HepG2 (cell line): ENCODE data around the gene MAP3K4. TPM values are rescaled to one million over a fixed set of nuclear protein-coding genes. Genes with fewer than 3 reads are reported as not detected.
A peak's percentile ranks its signal among the peaks of the same experiment; 100 is the strongest.

Experiments used
- ARID5B ChIP-seq: IDR thresholded peaks from 2 replicates; pipeline ENCODE4 v1.4.0; 2020; ENCODE audit warnings: mild to moderate bottlenecking, missing genetic modification reagents
- CEBPG ChIP-seq: IDR thresholded peaks from 2 replicates; pipeline ENCODE4 v1.6.1; 2016
- EHMT2 ChIP-seq: fragments of 200-600 bp; sonication (generic); IDR thresholded peaks from 2 replicates; pipeline ENCODE4 v1.7.0; 2017; ENCODE audit warnings: antibody characterized with exemption, low read depth, low read length, borderline replicate concordance
- EP300 ChIP-seq, 3 experiments: sonication (generic) in 1 of 3; formaldehyde crosslinking in 1 of 3; IDR thresholded peaks; 2 replicates each; pipeline versions ENCODE4 v1.5.1 to v1.6.1; 2011 to 2020; ENCODE audit warnings: low read depth in 2 of 3, low read length in 2 of 3, borderline replicate concordance in 1 of 3, improper control_type of control experiment in 1 of 3, mild to moderate bottlenecking in 1 of 3, missing genetic modification reagents in 1 of 3, moderate library complexity in 1 of 3
- HNF4A ChIP-seq: sonication (generic); formaldehyde crosslinking; IDR thresholded peaks from 2 replicates; pipeline ENCODE4 v1.4.0; 2020; ENCODE audit warnings: missing genetic modification reagents
- HOXA3 ChIP-seq: sonication (generic); formaldehyde crosslinking; IDR thresholded peaks from 2 replicates; pipeline ENCODE4 v1.5.0; 2020; ENCODE audit warnings: missing genetic modification reagents
- LCORL ChIP-seq, 2 experiments: fragments of 450-650 bp in 1 of 2; sonication (generic) in 1 of 2; formaldehyde crosslinking in 1 of 2; IDR thresholded peaks; 2 replicates each; pipeline versions ENCODE4 v1.5.0 to v1.6.1; 2017 to 2020; ENCODE audit warnings: antibody characterized with exemption in 1 of 2, missing genetic modification reagents in 1 of 2
- MTERF4 ChIP-seq: sonication (generic); formaldehyde crosslinking; IDR thresholded peaks from 2 replicates; pipeline ENCODE4 v1.8.0; 2023; ENCODE audit warnings: mild to moderate bottlenecking, missing genetic modification reagents
- NKX3-1 ChIP-seq: sonication (generic); formaldehyde crosslinking; IDR thresholded peaks from 2 replicates; pipeline ENCODE4 v1.5.0; 2020; ENCODE audit warnings: missing genetic modification reagents
- PITX1 ChIP-seq: sonication (generic); formaldehyde crosslinking; IDR thresholded peaks from 2 replicates; pipeline ENCODE4 v1.5.1; 2020; ENCODE audit warnings: mild to moderate bottlenecking, missing genetic modification reagents
- POGK ChIP-seq: sonication (generic); formaldehyde crosslinking; conservative IDR thresholded peaks from 2 replicates; pipeline ENCODE4 v1.8.0; 2022; ENCODE audit warnings: mild to moderate bottlenecking, moderate library complexity, missing genetic modification reagents
- SIX4 ChIP-seq: sonication (generic); formaldehyde crosslinking; IDR thresholded peaks from 2 replicates; pipeline ENCODE4 v1.4.0; 2020; ENCODE audit warnings: missing genetic modification reagents
- SOX6 ChIP-seq, 2 experiments: fragments of 450-650 bp in 1 of 2; sonication (generic) in 1 of 2; formaldehyde crosslinking in 1 of 2; IDR thresholded peaks; 2 replicates each; pipeline versions ENCODE4 v1.4.0 to v1.6.1; 2017 to 2020; ENCODE audit warnings: antibody characterized with exemption in 1 of 2, mild to moderate bottlenecking in 1 of 2, missing genetic modification reagents in 1 of 2
- TBX2 ChIP-seq: sonication (generic); formaldehyde crosslinking; IDR thresholded peaks from 2 replicates; pipeline ENCODE4 v1.5.0; 2020; ENCODE audit warnings: missing genetic modification reagents, mild to moderate bottlenecking, borderline replicate concordance
- THRA ChIP-seq: sonication (generic); formaldehyde crosslinking; IDR thresholded peaks from 2 replicates; pipeline ENCODE4 v1.4.0; 2020; ENCODE audit warnings: missing genetic modification reagents, borderline replicate concordance
- YY1 ChIP-seq: IDR thresholded peaks from 2 replicates; pipeline ENCODE4 v1.6.1; 2011; ENCODE audit warnings: low read length, low read depth, moderate library complexity, mild to moderate bottlenecking; ENCODE audit not compliant: insufficient read depth, insufficient replicate concordance
- ZNF24 ChIP-seq: fragments of 450-650 bp; IDR thresholded peaks from 2 replicates; pipeline ENCODE4 v1.6.1; 2017; ENCODE audit warnings: antibody characterized with exemption, mild to moderate bottlenecking
- ZNF773 ChIP-seq: sonication (generic); formaldehyde crosslinking; IDR thresholded peaks from 2 replicates; pipeline ENCODE4 v1.4.0; 2020; ENCODE audit warnings: missing genetic modification reagents, borderline replicate concordance
- polyA plus RNA-seq, 8 experiments: library from polyadenylated mRNA; depleted of rRNA in 3 of 8; stranded (reverse) in 7 of 8; unstranded in 1 of 8; fragments of >200 nt; fragmentation: Illumina TruSeq in 4 of 8; extraction: Trizol in 4 of 8; gene quantifications; 2 replicates each; pipeline versions ENCODE4 v1.2.1 to v1.2.3, GENCODE V29; 2011 to 2016; ENCODE audit warnings: low read depth in 4 of 8, missing spikeins in 1 of 8, mixed read lengths in 1 of 8; ENCODE audit not compliant: insufficient read depth in 1 of 8
- total RNA-seq, 5 experiments: library from RNA; depleted of rRNA; stranded (reverse); fragments of >200 nt; fragmentation: Illumina TruSeq; extraction: Trizol; gene quantifications; 2 replicates each; pipeline ENCODE4 v1.2.3, GENCODE V29; 2016; ENCODE audit warnings: low read depth in 1 of 5

Gene MAP3K4
- total and polyA plus RNA-seq, 2 of the 13 experiments (the other 11 are each of a cell fraction or from before 2014, with no cell fraction given), result 12.9 to 33.6 TPM

- TF ChIP-seq CEBPG (CRISPR knock-in tag) (0 out of 2 replicates have a peak, but pooled peaks have one; percentile 19), SIX4 (CRISPR knock-in tag) (no peak), YY1 (peak; percentile 19), NKX3-1 (CRISPR knock-in tag) (no peak), SOX6 (IDR thresholded peaks at IDR 0.05) (no peak), SOX6 (CRISPR knock-in tag; IDR thresholded peaks at IDR 0.05) (peak; percentile 71), HOXA3 (CRISPR knock-in tag) (peak; percentile 30; the same call in 1 of the 2 replicates), ZNF24 (no peak), TBX2 (CRISPR knock-in tag) (no peak), ZNF773 (no peak), HNF4A (CRISPR knock-in tag) (peak; percentile 78), ARID5B (CRISPR knock-in tag) (peak; percentile 66), POGK (CRISPR knock-in tag) (peak; percentile 59; the same call in 1 of the 2 replicates), PITX1 (CRISPR knock-in tag) (peak; percentile 51; the same call in 1 of the 2 replicates), THRA (CRISPR knock-in tag) (0 out of 2 replicates have a peak, but pooled peaks have one; percentile 54), LCORL (IDR thresholded peaks at IDR 0.05) (no peak), LCORL (CRISPR knock-in tag; IDR thresholded peaks at IDR 0.05) (peak; percentile 84), EHMT2 (peak; percentile 49; the same call in 1 of the 2 replicates), EP300 (IDR thresholded peaks at IDR 0.05; ENCODE audit: low read depth in 2 of 2, low read length in 2 of 2) (0 out of 4 replicates have a peak, but pooled peaks of 1 of the 2 experiments have one; percentile 36), EP300 (CRISPR knock-in tag; IDR thresholded peaks at IDR 0.05; ENCODE audit: borderline replicate concordance) (no peak), MTERF4 (no peak)
These were observed 144.4 kb downstream of the MAP3K4 start (continued) for GRCh38 chr6:161135695-161136591.
